Measurements from ENCODE around the gene SAMD4B. TPM values are rescaled to one million over a fixed set of nuclear protein-coding genes. Genes with fewer than 3 reads are reported as not detected.

SAMD4B gene
- total and polyA plus RNA-seq, 2 donors (not counting 1 experiment from before 2014, with no cell fraction given) = 33.0 to 39.1 TPM

GRCh38 chr19:39369200-39369599, 27.0 kb downstream of the SAMD4B start:
- Histone ChIP-seq H3K4me1 (ENCODE audit: control insufficient read depth, extremely low read depth, insufficient read depth, low read length) (peaks cover 25% of the 10 kb centered on the region), H3K79me2 (ENCODE audit: control insufficient read depth, insufficient read depth, low read length) (peaks cover 4% of the 10 kb centered on the region), H3K4me3 (replicated peaks in 1 of 4; ENCODE audit: control extremely low read depth in 1 of 4, insufficient read depth in 1 of 4, low read depth in 3 of 4, low read length in 4 of 4) (no peak overlapping the region), H3K36me3 (ENCODE audit: control insufficient read depth, insufficient read depth, low read length) (peaks cover 6% of the 10 kb centered on the region), H4K20me1 (ENCODE audit: control insufficient read depth, extremely low read depth, insufficient read depth, low read length) (no peaks in the 10 kb centered on the region), H3K9ac (ENCODE audit: insufficient read depth, low read length) (no peak overlapping the region), H3K4me2 (ENCODE audit: extremely low read depth, insufficient read depth, low read length) (no peak overlapping the region), H3K9me3 (ENCODE audit: control insufficient read depth, insufficient read depth, low read depth, low read length) (no peaks in the 10 kb centered on the region), H2AFZ (ENCODE audit: low read length) (no peak overlapping the region), H3K27ac (ENCODE audit: insufficient read depth, low read length) (no peak overlapping the region), H3K27me3 (ENCODE audit: control insufficient read depth, insufficient read depth, low read length) (no peaks in the 10 kb centered on the region)
- no peak for DNase-seq (ENCODE audit: low read depth in 2 of 2)
- no peak for TF ChIP-seq EZH2 (IDR thresholded peaks at IDR 0.05; ENCODE audit: low read length, missing control alignments)
- TF ChIP-seq CTCF (conservative IDR thresholded peaks at IDR 0.05 in 1 of 2, IDR thresholded peaks at IDR 0.05 in 1 of 2; ENCODE audit: low read depth in 1 of 2, low read length in 2 of 2) = no peak

GRCh38 chr19:39370735-39371134, 28.5 kb downstream of the SAMD4B start:
- no peaks in the 10 kb centered on the region for H4K20me1 ChIP-seq (ENCODE audit: control insufficient read depth, extremely low read depth, insufficient read depth, low read length)
- H3K79me2 ChIP-seq (ENCODE audit: control insufficient read depth, insufficient read depth, low read length) = peaks cover 4% of the 10 kb centered on the region
- H2AFZ ChIP-seq (ENCODE audit: low read length) = no peak overlapping the region
- no peak overlapping the region for H3K27ac ChIP-seq (ENCODE audit: insufficient read depth, low read length)
- H3K9ac ChIP-seq (ENCODE audit: insufficient read depth, low read length) = no peak overlapping the region
- no peaks in the 10 kb centered on the region for H3K9me3 ChIP-seq (ENCODE audit: control insufficient read depth, insufficient read depth, low read depth, low read length)
- H3K36me3 ChIP-seq (ENCODE audit: control insufficient read depth, insufficient read depth, low read length) = peaks cover 11% of the 10 kb centered on the region
- no peak for DNase-seq (ENCODE audit: low read depth in 2 of 2)
- peaks cover 18% of the 10 kb centered on the region for H3K4me1 ChIP-seq (ENCODE audit: control insufficient read depth, extremely low read depth, insufficient read depth, low read length)
- no peak overlapping the region for H3K4me2 ChIP-seq (ENCODE audit: extremely low read depth, insufficient read depth, low read length)
- no peak for TF ChIP-seq EZH2 (IDR thresholded peaks at IDR 0.05; ENCODE audit: low read length, missing control alignments)
- H3K4me3 ChIP-seq (replicated peaks in 1 of 4; ENCODE audit: control extremely low read depth in 1 of 4, insufficient read depth in 1 of 4, low read depth in 3 of 4, low read length in 4 of 4) = no peak overlapping the region
- no peaks in the 10 kb centered on the region for H3K27me3 ChIP-seq (ENCODE audit: control insufficient read depth, insufficient read depth, low read length)

GRCh38 chr19:39372047-39372802, 30.0 kb downstream of the SAMD4B start:
- H3K79me2 ChIP-seq (ENCODE audit: control insufficient read depth, insufficient read depth, low read length) = peaks cover 4% of the 10 kb centered on the region
- H3K27me3 ChIP-seq (ENCODE audit: control insufficient read depth, insufficient read depth, low read length) = no peaks in the 10 kb centered on the region
- H2AFZ ChIP-seq (ENCODE audit: low read length) = no peak overlapping the region

More at GRCh38 chr19:39372047-39372802, 30.0 kb downstream of the SAMD4B start:
- Histone ChIP-seq H3K9me3 (ENCODE audit: control insufficient read depth, insufficient read depth, low read depth, low read length) (no peaks in the 10 kb centered on the region), H3K27ac (ENCODE audit: insufficient read depth, low read length) (peak overlapping the region; percentile 82), H3K36me3 (ENCODE audit: control insufficient read depth, insufficient read depth, low read length) (peaks cover 19% of the 10 kb centered on the region), H3K4me3 (replicated peaks in 1 of 4; ENCODE audit: control extremely low read depth in 1 of 4, insufficient read depth in 1 of 4, low read depth in 3 of 4, low read length in 4 of 4) (peak overlapping the region in 1 of 4 experiments; percentile 27), H3K4me1 (ENCODE audit: control insufficient read depth, extremely low read depth, insufficient read depth, low read length) (peaks cover 18% of the 10 kb centered on the region), H4K20me1 (ENCODE audit: control insufficient read depth, extremely low read depth, insufficient read depth, low read length) (no peaks in the 10 kb centered on the region), H3K4me2 (ENCODE audit: extremely low read depth, insufficient read depth, low read length) (peak overlapping the region; percentile 80), H3K9ac (ENCODE audit: insufficient read depth, low read length) (peak overlapping the region; percentile 29)
- no peak for TF ChIP-seq EZH2 (IDR thresholded peaks at IDR 0.05; ENCODE audit: low read length, missing control alignments)
- TF ChIP-seq CTCF (conservative IDR thresholded peaks at IDR 0.05 in 1 of 2, IDR thresholded peaks at IDR 0.05 in 1 of 2; ENCODE audit: low read depth in 1 of 2, low read length in 2 of 2) = no peak
- peak; percentile 96 to 97 for DNase-seq (ENCODE audit: low read depth in 2 of 2)

Data from fibroblast of lung (primary cell).